IMR-90 (cell line): ENCODE results near the gene CKLF. TPM values are rescaled to one million over a fixed set of nuclear protein-coding genes. Genes with fewer than 3 reads are reported as not detected.
A peak's percentile ranks its signal among the peaks of the same experiment; 100 is the strongest.

Experiments used
- ATAC-seq: fragments of 200-7000 bp; cut with Tn5 transposase; 2 replicates; pipeline ENCODE4 v1.9.1; 2020; ENCODE audit warnings: low read depth, mild to moderate bottlenecking, moderate library complexity
- BruUV-seq: library from RNA; stranded (reverse); fragments of 400-500 nt; replicated peaks from 2 replicates; lab custom pipeline; 2021; lab: Mats Ljungman, UMichigan
- CTCF ChIA-PET: fragments of 300-600 bp; formaldehyde crosslinking; extraction: SDS; loops from one replicate; lab custom pipeline; 2021; ENCODE audit warnings: antibody characterized with exemption; lab: Yijun Ruan, JAX
- POLR2A ChIA-PET: fragments of 300-600 bp; sonication (Branson Sonifier 250); formaldehyde crosslinking; loops from one replicate; lab custom pipeline; 2022; ENCODE audit warnings: antibody characterized with exemption; ENCODE audit not compliant: unreplicated experiment; lab: Charles Lee
- DNase-seq: peaks from one replicate; pipeline ENCODE4 v3.0.0; 2013
- H2AFZ ChIP-seq: replicated peaks from 2 replicates; pipeline ENCODE3; 2013; ENCODE audit warnings: low read length, mild to moderate bottlenecking; ENCODE audit not compliant: poor library complexity
- H2AK5ac ChIP-seq: 2 replicates; pipeline ENCODE4 v1.6.1; 2013; ENCODE audit warnings: low read depth, low read length, inconsistent platforms
- H2AK9ac ChIP-seq: replicated peaks from 2 replicates; pipeline ENCODE3; 2013; ENCODE audit warnings: mild to moderate bottlenecking, low read depth, low read length, moderate library complexity; ENCODE audit not compliant: poor library complexity
- H2BK120ac ChIP-seq: 2 replicates; pipeline ENCODE4 v1.6.1; 2013; ENCODE audit warnings: low read depth, low read length, inconsistent platforms
- H2BK15ac ChIP-seq: 3 replicates; pipeline ENCODE4 v1.6.1; 2013; ENCODE audit warnings: low read depth, low read length, inconsistent platforms
- H2BK20ac ChIP-seq: 2 replicates; pipeline ENCODE4 v1.6.1; 2013; ENCODE audit warnings: low read depth, mild to moderate bottlenecking, inconsistent platforms, low read length, moderate library complexity
- H2BK5ac ChIP-seq: 2 replicates; pipeline ENCODE4 v1.6.1; 2013; ENCODE audit warnings: mild to moderate bottlenecking, low read depth, low read length, inconsistent platforms; ENCODE audit not compliant: poor library complexity, severe bottlenecking
- H3K14ac ChIP-seq: replicated peaks from 2 replicates; pipeline ENCODE4 v1.6.1; 2013; ENCODE audit warnings: low read depth, low read length, inconsistent platforms
- H3K18ac ChIP-seq: 2 replicates; pipeline ENCODE4 v1.6.1; 2013; ENCODE audit warnings: low read depth, low read length, control low read depth
- H3K23ac ChIP-seq: 2 replicates; pipeline ENCODE4 v1.6.1; 2013; ENCODE audit warnings: low read depth, low read length, inconsistent platforms
- H3K27ac ChIP-seq: 2 replicates; pipeline ENCODE4 v1.5.1; 2013; ENCODE audit warnings: mild to moderate bottlenecking, control low read depth, low read length; ENCODE audit not compliant: insufficient read depth
- H3K27me3 ChIP-seq: 2 replicates; pipeline ENCODE4 v1.6.1; 2013; ENCODE audit warnings: low read length; ENCODE audit not compliant: control insufficient read depth, insufficient read depth
- H3K36me3 ChIP-seq: 2 replicates; pipeline ENCODE4 v1.6.1; 2013; ENCODE audit warnings: low read length, mixed read lengths; ENCODE audit not compliant: control insufficient read depth, insufficient read depth
- H3K4ac ChIP-seq: 2 replicates; pipeline ENCODE4 v1.6.1; 2013; ENCODE audit warnings: low read depth, low read length, inconsistent platforms
- H3K4me1 ChIP-seq: 2 replicates; pipeline ENCODE4 v1.6.1; 2013; ENCODE audit warnings: low read length, mixed read lengths; ENCODE audit not compliant: control insufficient read depth, insufficient read depth
- H3K4me2 ChIP-seq: 2 replicates; pipeline ENCODE4 v1.6.1; 2013; ENCODE audit warnings: low read depth, mild to moderate bottlenecking, control low read depth, low read length, moderate library complexity
- H3K4me3 ChIP-seq: 2 replicates; pipeline ENCODE4 v1.5.1; 2013; ENCODE audit warnings: low read depth, mild to moderate bottlenecking, control low read depth, low read length, moderate library complexity; ENCODE audit not compliant: insufficient read depth
- H3K56ac ChIP-seq: 2 replicates; pipeline ENCODE4 v1.6.1; 2013; ENCODE audit warnings: low read length, inconsistent platforms; ENCODE audit not compliant: insufficient read depth; ENCODE audit errors: extremely low read depth
- H3K79me1 ChIP-seq, 2 experiments: 2 replicates each; pipeline ENCODE4 v1.6.1; 2013; ENCODE audit warnings: low read length in 2 of 2, inconsistent platforms in 1 of 2, low read depth in 1 of 2
- H3K9ac ChIP-seq: 2 replicates; pipeline ENCODE4 v1.6.1; 2013; ENCODE audit warnings: low read depth, low read length, control low read depth
- H3K9me1 ChIP-seq: 2 replicates; pipeline ENCODE4 v1.6.1; 2013; ENCODE audit warnings: low read length, inconsistent platforms; ENCODE audit not compliant: insufficient read depth
- H3K9me3 ChIP-seq: 2 replicates; pipeline ENCODE4 v1.6.1; 2013; ENCODE audit warnings: low read length; ENCODE audit not compliant: control insufficient read depth, insufficient read depth
- H4K20me1 ChIP-seq: 2 replicates; pipeline ENCODE4 v1.6.1; 2013; ENCODE audit warnings: low read length, inconsistent platforms; ENCODE audit not compliant: insufficient read depth
- H4K5ac ChIP-seq: 2 replicates; pipeline ENCODE4 v1.6.1; 2013; ENCODE audit warnings: mild to moderate bottlenecking, low read depth, low read length, control low read depth
- H4K8ac ChIP-seq, 2 experiments: 2 replicates each; pipeline ENCODE4 v1.6.1; 2013; ENCODE audit warnings: low read depth in 2 of 2, low read length in 2 of 2, control low read depth in 1 of 2, inconsistent platforms in 1 of 2
- H4K91ac ChIP-seq: 2 replicates; pipeline ENCODE4 v1.6.1; 2013; ENCODE audit warnings: low read depth, low read length, inconsistent platforms; ENCODE audit not compliant: insufficient read depth
- BHLHE40 ChIP-seq: fragments of 150-350 bp; IDR thresholded peaks from 2 replicates; pipeline ENCODE4 v1.6.1; 2016; ENCODE audit warnings: mild to moderate bottlenecking, low read depth, low read length
- CEBPB ChIP-seq: IDR thresholded peaks from 2 replicates; pipeline ENCODE4 v1.6.1; 2012; ENCODE audit warnings: low read depth, low read length, improper control_type of control experiment
- CHD1 ChIP-seq: IDR thresholded peaks from 2 replicates; pipeline ENCODE4 v1.6.1; 2012; ENCODE audit warnings: low read depth, low read length, improper control_type of control experiment
- CTCF ChIP-seq: conservative IDR thresholded peaks from 2 replicates; pipeline ENCODE4 v1.5.1; 2012; ENCODE audit warnings: mild to moderate bottlenecking, low read depth, low read length, improper control_type of control experiment
- ELK1 ChIP-seq: fragments of 150-350 bp; IDR thresholded peaks from 2 replicates; pipeline ENCODE4 v1.6.1; 2016; ENCODE audit warnings: low read depth, mild to moderate bottlenecking, low read length, moderate library complexity, borderline replicate concordance
- MAFK ChIP-seq: IDR thresholded peaks from 2 replicates; pipeline ENCODE4 v1.6.1; 2012; ENCODE audit warnings: low read depth, low read length, improper control_type of control experiment
- MAZ ChIP-seq: IDR thresholded peaks from 2 replicates; pipeline ENCODE4 v1.6.1; 2012; ENCODE audit warnings: low read depth, mild to moderate bottlenecking, low read length, improper control_type of control experiment, moderate library complexity, borderline replicate concordance
- MXI1 ChIP-seq: IDR thresholded peaks from 2 replicates; pipeline ENCODE4 v1.6.1; 2012; ENCODE audit warnings: low read depth, mild to moderate bottlenecking, low read length, moderate library complexity, borderline replicate concordance
- NFE2L2 ChIP-seq: fragments of 150-350 bp; IDR thresholded peaks from 2 replicates; pipeline ENCODE4 v1.6.1; 2016; ENCODE audit warnings: low read depth, mild to moderate bottlenecking, low read length
- RAD21 ChIP-seq: IDR thresholded peaks from 2 replicates; pipeline ENCODE4 v1.6.1; 2012; ENCODE audit warnings: low read length, improper control_type of control experiment
- RCOR1 ChIP-seq: IDR thresholded peaks from 2 replicates; pipeline ENCODE4 v1.6.1; 2012; ENCODE audit warnings: mild to moderate bottlenecking, low read length, improper control_type of control experiment; ENCODE audit not compliant: insufficient replicate concordance
- RFX5 ChIP-seq: IDR thresholded peaks from 2 replicates; pipeline ENCODE4 v1.8.0; 2012; ENCODE audit warnings: low read depth, mild to moderate bottlenecking, low read length, moderate library complexity
- SMC3 ChIP-seq: fragments of 150-350 bp; IDR thresholded peaks from 2 replicates; pipeline ENCODE4 v1.6.1; 2016; ENCODE audit warnings: low read depth, mild to moderate bottlenecking, antibody characterized with exemption, low read length, moderate library complexity
- USF2 ChIP-seq: fragments of 150-350 bp; IDR thresholded peaks from 2 replicates; pipeline ENCODE4 v1.6.1; 2017; ENCODE audit warnings: mild to moderate bottlenecking, antibody characterized with exemption, low read length, low read depth
- WGBS, 2 experiments: methylation state at CpG; one replicate each; pipeline versions ENCODE4 v1.1.5 to v1.1.7; 2013; ENCODE audit warnings: missing lambda C conversion rate in 2 of 2; ENCODE audit not compliant: insufficient read length in 1 of 2; ENCODE audit errors: extremely low coverage in 2 of 2; 5-methylcytosine and 5-hydroxymethylcytosine counted together
- dilution Hi-C: fragments of 300-500 bp; cut with HindIII; formaldehyde crosslinking; loops from one replicate; pipeline ENCODE4 v1.14.3; 2018; ENCODE audit warnings: low sequenced_read_pairs; ENCODE audit not compliant: unreplicated experiment
- in situ Hi-C: fragments of 300-500 bp; cut with MboI; formaldehyde crosslinking; loops from 3 replicates; pipeline ENCODE4 v1.14.3; 2019; ENCODE audit warnings: low sequenced_read_pairs, inconsistent platforms, mixed read lengths
- intact Hi-C: fragments of 100-400 bp; cut with micrococcal nuclease; formaldehyde crosslinking; loops from 2 replicates; pipeline ENCODE4 v1.10.0; 2022
- polyA plus RNA-seq, 3 experiments: library from polyadenylated mRNA; depleted of rRNA; stranded (reverse); fragments of >200 nt; gene quantifications; 2 replicates each; pipeline ENCODE4 v1.2.3, GENCODE V29; 2012; ENCODE audit warnings: low replicate concordance in 1 of 3
- total RNA-seq: library from RNA; depleted of rRNA; stranded (reverse); fragments of >200 nt; gene quantifications from 2 replicates; pipeline ENCODE4 v1.2.3, GENCODE V29; 2012

CKLF gene
- total and polyA plus RNA-seq, 2 of the 4 experiments (the other 2 are of a cell fraction) = 60.8 to 92.2 TPM

- CTCF ChIA-PET = no interaction called here
- no peak overlapping the region for H4K8ac ChIP-seq
- intact Hi-C loops = no loop called here
- H3K9ac ChIP-seq = no peak overlapping the region
- H3K4ac ChIP-seq = no peak overlapping the region
- in situ Hi-C loops = no loop called here
- H3K56ac ChIP-seq = no peak overlapping the region
- H2AK9ac ChIP-seq = no peak overlapping the region
- 0 out of 2 replicates have a peak overlapping the region, but pooled peaks have one; percentile 24 for H2BK20ac ChIP-seq
- no peaks in the 10 kb centered on the region for H3K9me3 ChIP-seq
- H4K91ac ChIP-seq = no peak overlapping the region
- H3K9me1 ChIP-seq = peaks cover 7% of the 10 kb centered on the region; the same call in 1 of the 2 replicates
- H2BK5ac ChIP-seq = no peak overlapping the region
- H3K4me3 ChIP-seq = no peak overlapping the region
- H3K79me1 ChIP-seq = no peaks in the 10 kb centered on the region
- H3K23ac ChIP-seq = peak overlapping the region; percentile 15; the same call in 1 of the 2 replicates
- BruUV-seq = no TSS peak
- H3K36me3 ChIP-seq = no peaks in the 10 kb centered on the region
- peaks cover 10% of the 10 kb centered on the region; the same call in 1 of the 2 replicates for H3K4me1 ChIP-seq
- H3K27ac ChIP-seq = peak overlapping the region; percentile 52; the same call in 1 of the 2 replicates
- H3K18ac ChIP-seq = peak overlapping the region; percentile 54; the same call in 1 of the 2 replicates
- H3K27me3 ChIP-seq = no peaks in the 10 kb centered on the region
- POLR2A ChIA-PET = no interaction called here
- H2BK15ac ChIP-seq = no peak overlapping the region
- H4K20me1 ChIP-seq = no peaks in the 10 kb centered on the region
- no peak overlapping the region; the same call in 1 of the 2 replicates for H4K5ac ChIP-seq
- WGBS, 2 experiments = 73% methylated on average over 2 of the region's 2 CpGs; no CpG with 5 or more reads in 1 of the 2 experiments
- H2AK5ac ChIP-seq = peak overlapping the region; percentile 50; the same call in 1 of the 2 replicates
- H3K4me2 ChIP-seq = no peak overlapping the region
- DNase-seq = no peak
- ATAC-seq = no peak
- peak overlapping the region; percentile 21; the same call in 1 of the 2 replicates for H3K14ac ChIP-seq
- dilution Hi-C loops = no loop called here
- no peak overlapping the region for H2BK120ac ChIP-seq
- no peak overlapping the region for H2AFZ ChIP-seq
- TF ChIP-seq ELK1 (no peak), MXI1 (no peak), RCOR1 (no peak), NFE2L2 (no peak), CTCF (no peak), USF2 (no peak), RAD21 (no peak), SMC3 (no peak), RFX5 (no peak), MAZ (no peak), MAFK (no peak), BHLHE40 (no peak), CEBPB (no peak), CHD1 (no peak)
Measured at GRCh38 chr16:66503030-66503429, 49.3 kb upstream of the CKLF start.
